ENCODE data around the gene UVRAG.

- TF ChIP-seq EZH2 (IDR thresholded peaks at IDR 0.05) (no peak), CTCF (IDR thresholded peaks at IDR 0.05) (no peak)
Observed at GRCh38 chr11:75858042-75858441, 43.0 kb downstream of the UVRAG start.

Measured in neural progenitor cell (in vitro differentiated cells).